ENCODE data around the gene CD7. TPM values are rescaled to one million over a fixed set of nuclear protein-coding genes. Genes with fewer than 3 reads are reported as not detected.

Gene CD7
- total RNA-seq, 2 donors from 2014 or later: not detected

DNA sequence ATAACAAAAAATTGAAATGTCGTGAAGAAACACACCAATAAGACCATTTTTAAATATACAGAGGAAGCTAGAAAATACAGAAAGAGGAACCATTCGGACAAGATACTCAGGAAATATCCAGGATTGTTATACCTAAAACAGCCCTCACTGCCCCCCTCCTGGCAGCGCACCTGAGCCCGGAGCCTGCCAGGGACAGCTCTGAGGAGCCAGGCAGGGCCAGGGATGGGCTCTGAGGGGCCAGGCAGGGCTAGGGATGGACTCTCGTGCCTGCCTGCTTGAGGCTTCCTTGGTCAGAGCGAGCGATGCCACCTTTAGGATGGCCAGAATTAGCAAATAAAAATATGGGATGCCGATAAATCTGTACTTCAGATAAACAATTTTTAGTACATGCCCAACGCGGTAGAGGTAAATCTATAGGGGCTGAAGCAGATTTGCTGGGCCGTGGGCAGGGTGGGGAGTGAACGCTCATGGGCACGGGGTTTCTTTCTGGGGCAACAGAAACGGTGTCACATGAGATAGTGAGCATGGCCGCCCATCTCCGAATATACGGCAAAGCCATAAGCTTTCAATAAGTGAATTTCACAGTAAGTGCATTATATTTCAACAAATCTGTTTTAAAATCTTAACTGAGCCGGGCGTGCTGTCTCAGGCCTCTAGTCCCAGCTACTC, 25.7 kb downstream of the CD7 start:
- H3K27ac ChIP-seq: peak overlapping the region; percentile 96 to 100 (median 98)
- H3K9me3 ChIP-seq: no peaks in the 10 kb centered on the region
- H3K4me1 ChIP-seq: peaks cover 67% of the 10 kb centered on the region
- H3K36me3 ChIP-seq (replicated peaks in 1 of 2; ENCODE audit: insufficient read depth in 1 of 2, low read depth in 2 of 2): no peaks in the 10 kb centered on the region
- peak overlapping the region; percentile 71 to 76 for H3K4me3 ChIP-seq
- no peaks in the 10 kb centered on the region for H3K27me3 ChIP-seq
- DNase-seq (no peak), ATAC-seq (no peak)
- WGBS, 2 donors: 74 to 81% methylated on average over 19 of the region's 19 CpGs
- intact Hi-C loops (cut with DNase I): no loop called here
- no peak for TF ChIP-seq CTCF (IDR thresholded peaks at IDR 0.05)
- no peak for TF ChIP-seq POLR2A (IDR thresholded peaks at IDR 0.05)

- Histone ChIP-seq H3K4me3 (no peak overlapping the region), H3K4me1 (peaks cover 38% of the 10 kb centered on the region), H3K36me3 (replicated peaks in 1 of 2; ENCODE audit: insufficient read depth in 1 of 2, low read depth in 2 of 2) (no peaks in the 10 kb centered on the region), H3K9me3 (no peaks in the 10 kb centered on the region), H3K27me3 (no peaks in the 10 kb centered on the region), H3K27ac (peak overlapping the region; percentile 81 to 98 (median 92))
- intact Hi-C loops (cut with DNase I): no loop called here
- 14 to 15% methylated on average over 18 to 19 of the region's 19 CpGs for WGBS, 2 donors
- ATAC-seq (peak; percentile 78), DNase-seq (peak; percentile 94 to 98 (median 96))
- TF ChIP-seq CTCF (IDR thresholded peaks at IDR 0.05) (peak in 1 of 7 experiments; percentile 9), POLR2A (IDR thresholded peaks at IDR 0.05) (peak in 2 of 3 donors; percentile 56 to 71)
These were observed 29.3 kb downstream of the CD7 start for GRCh38 chr17:82287868-82288801.

- Histone ChIP-seq H3K4me3 (no peak overlapping the region), H3K27ac (peak overlapping the region; percentile 81 to 98 (median 92)), H3K27me3 (no peaks in the 10 kb centered on the region), H3K4me1 (peaks cover 46% of the 10 kb centered on the region), H3K36me3 (replicated peaks in 1 of 2; ENCODE audit: insufficient read depth in 1 of 2, low read depth in 2 of 2) (no peaks in the 10 kb centered on the region), H3K9me3 (no peaks in the 10 kb centered on the region)
- intact Hi-C loops (cut with DNase I): no loop called here
- ATAC-seq (no peak), DNase-seq (no peak)
- WGBS, 2 donors: 79 to 87% methylated on average over 9 of the region's 9 CpGs
- TF ChIP-seq POLR2A (IDR thresholded peaks at IDR 0.05): no peak
- no peak for TF ChIP-seq CTCF (IDR thresholded peaks at IDR 0.05)
These were observed 30.2 kb downstream of the CD7 start for GRCh38 chr17:82287013-82287867.

DNA sequence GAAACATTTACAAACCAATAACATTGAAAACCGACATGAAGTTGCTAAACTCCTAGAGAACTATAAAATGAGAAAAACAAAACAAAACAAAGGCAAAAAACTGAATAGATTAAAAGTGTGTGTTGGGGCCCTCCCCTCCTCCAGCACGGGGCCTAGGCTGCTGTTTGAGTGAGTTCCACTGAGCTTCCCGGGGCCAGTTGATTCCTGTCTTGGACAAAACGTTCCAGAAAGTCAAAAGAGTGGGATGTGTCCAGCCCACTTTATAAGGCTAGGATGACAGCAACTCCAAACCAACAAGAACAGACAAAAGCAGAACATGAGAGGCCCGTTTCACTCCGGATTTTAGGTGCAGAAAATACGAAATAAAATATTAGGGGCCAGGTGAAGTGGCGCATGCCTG, 32.3 kb downstream of the CD7 start:
- no peak for ATAC-seq
- no peak overlapping the region for H3K27ac ChIP-seq
- H3K4me3 ChIP-seq: no peak overlapping the region
- H3K27me3 ChIP-seq: no peaks in the 10 kb centered on the region
- WGBS, 2 donors: 65 to 74% methylated on average over 8 of the region's 8 CpGs
- DNase-seq: no peak
- TF ChIP-seq POLR2A (IDR thresholded peaks at IDR 0.05) (no peak), CTCF (IDR thresholded peaks at IDR 0.05) (no peak)
- no peaks in the 10 kb centered on the region for H3K9me3 ChIP-seq
- intact Hi-C loops (cut with DNase I): no loop called here
- H3K36me3 ChIP-seq (replicated peaks in 1 of 2; ENCODE audit: insufficient read depth in 1 of 2, low read depth in 2 of 2): no peaks in the 10 kb centered on the region
- H3K4me1 ChIP-seq: peaks cover 58% of the 10 kb centered on the region

Measured in body of pancreas (tissue), 4 donors.